Measurements from ENCODE around the gene ZDHHC19. TPM values are rescaled to one million over a fixed set of nuclear protein-coding genes. Genes with fewer than 3 reads are reported as not detected.

The ZDHHC19 gene
- polyA plus RNA-seq, 1 donor from 2014 or later = 3.8 TPM

DNA sequence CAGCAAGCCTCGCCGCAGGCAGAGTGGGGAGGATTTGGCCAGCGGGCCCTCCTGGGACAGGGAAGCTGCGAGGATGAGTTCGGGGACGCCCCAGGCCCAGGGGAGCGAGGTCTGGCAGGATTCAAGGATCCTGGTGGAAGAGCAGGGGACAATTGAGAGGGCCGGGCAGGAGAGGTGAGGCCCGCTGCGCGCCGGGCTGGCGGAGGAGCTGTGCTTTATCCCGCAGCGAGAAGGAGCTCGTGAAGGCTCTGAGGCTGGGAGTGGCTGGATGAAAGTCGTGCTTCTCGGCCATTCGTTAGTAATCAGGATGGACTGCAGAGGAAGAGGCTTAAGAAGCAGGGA, 8.7 kb upstream of the ZDHHC19 start:
- no peaks in the 10 kb centered on the region for H3K27me3 ChIP-seq (ENCODE audit: insufficient read depth, low read depth, low read length)
- H3K4me2 ChIP-seq (ENCODE audit: low read length) = no peak overlapping the region
- H3K79me2 ChIP-seq (replicated peaks; ENCODE audit: insufficient read depth, low read length) = no peaks in the 10 kb centered on the region
- no peaks in the 10 kb centered on the region for H3K9me3 ChIP-seq (ENCODE audit: low read length)
- H2AFZ ChIP-seq (ENCODE audit: low read depth, low read length) = no peak overlapping the region
- no peaks in the 10 kb centered on the region for H3K36me3 ChIP-seq (ENCODE audit: insufficient read depth, low read length)
- no peaks in the 10 kb centered on the region for H4K20me1 ChIP-seq (ENCODE audit: insufficient read depth)
- H3K9ac ChIP-seq (ENCODE audit: low read length) = no peak overlapping the region
- H3F3A ChIP-seq (ENCODE audit: insufficient read depth, low read length, poor library complexity, severe bottlenecking) = no peaks in the 10 kb centered on the region
- TF ChIP-seq TAF1 (IDR thresholded peaks at IDR 0.05; ENCODE audit: low read depth) (no peak), MXI1 (conservative IDR thresholded peaks at IDR 0.05; ENCODE audit: poor library complexity, severe bottlenecking) (no peak), POLR2AphosphoS5 (IDR thresholded peaks at IDR 0.05) (no peak), SMC3 (conservative IDR thresholded peaks at IDR 0.05; ENCODE audit: poor library complexity) (no peak), RAD21 (conservative IDR thresholded peaks at IDR 0.05) (no peak), EP300 (conservative IDR thresholded peaks at IDR 0.05; ENCODE audit: poor library complexity, severe bottlenecking) (no peak), EZH2 (IDR thresholded peaks at IDR 0.05; ENCODE audit: borderline replicate concordance, insufficient read depth, low read length, poor library complexity, severe bottlenecking) (no peak)
- TF ChIP-seq, protein P1, sequence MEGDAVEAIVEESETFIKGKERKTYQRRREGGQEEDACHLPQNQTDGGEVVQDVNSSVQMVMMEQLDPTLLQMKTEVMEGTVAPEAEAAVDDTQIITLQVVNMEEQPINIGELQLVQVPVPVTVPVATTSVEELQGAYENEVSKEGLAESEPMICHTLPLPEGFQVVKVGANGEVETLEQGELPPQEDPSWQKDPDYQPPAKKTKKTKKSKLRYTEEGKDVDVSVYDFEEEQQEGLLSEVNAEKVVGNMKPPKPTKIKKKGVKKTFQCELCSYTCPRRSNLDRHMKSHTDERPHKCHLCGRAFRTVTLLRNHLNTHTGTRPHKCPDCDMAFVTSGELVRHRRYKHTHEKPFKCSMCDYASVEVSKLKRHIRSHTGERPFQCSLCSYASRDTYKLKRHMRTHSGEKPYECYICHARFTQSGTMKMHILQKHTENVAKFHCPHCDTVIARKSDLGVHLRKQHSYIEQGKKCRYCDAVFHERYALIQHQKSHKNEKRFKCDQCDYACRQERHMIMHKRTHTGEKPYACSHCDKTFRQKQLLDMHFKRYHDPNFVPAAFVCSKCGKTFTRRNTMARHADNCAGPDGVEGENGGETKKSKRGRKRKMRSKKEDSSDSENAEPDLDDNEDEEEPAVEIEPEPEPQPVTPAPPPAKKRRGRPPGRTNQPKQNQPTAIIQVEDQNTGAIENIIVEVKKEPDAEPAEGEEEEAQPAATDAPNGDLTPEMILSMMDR (IDR thresholded peaks at IDR 0.05; ENCODE audit: poor library complexity, severe bottlenecking) = no peak
- H3K27ac ChIP-seq (ENCODE audit: low read length) = peak overlapping the region; percentile 34
- H3K9me2 ChIP-seq (ENCODE audit: insufficient read depth, low read length) = no peaks in the 10 kb centered on the region
- no peak overlapping the region for H3K4me3 ChIP-seq (ENCODE audit: low read length)

DNA sequence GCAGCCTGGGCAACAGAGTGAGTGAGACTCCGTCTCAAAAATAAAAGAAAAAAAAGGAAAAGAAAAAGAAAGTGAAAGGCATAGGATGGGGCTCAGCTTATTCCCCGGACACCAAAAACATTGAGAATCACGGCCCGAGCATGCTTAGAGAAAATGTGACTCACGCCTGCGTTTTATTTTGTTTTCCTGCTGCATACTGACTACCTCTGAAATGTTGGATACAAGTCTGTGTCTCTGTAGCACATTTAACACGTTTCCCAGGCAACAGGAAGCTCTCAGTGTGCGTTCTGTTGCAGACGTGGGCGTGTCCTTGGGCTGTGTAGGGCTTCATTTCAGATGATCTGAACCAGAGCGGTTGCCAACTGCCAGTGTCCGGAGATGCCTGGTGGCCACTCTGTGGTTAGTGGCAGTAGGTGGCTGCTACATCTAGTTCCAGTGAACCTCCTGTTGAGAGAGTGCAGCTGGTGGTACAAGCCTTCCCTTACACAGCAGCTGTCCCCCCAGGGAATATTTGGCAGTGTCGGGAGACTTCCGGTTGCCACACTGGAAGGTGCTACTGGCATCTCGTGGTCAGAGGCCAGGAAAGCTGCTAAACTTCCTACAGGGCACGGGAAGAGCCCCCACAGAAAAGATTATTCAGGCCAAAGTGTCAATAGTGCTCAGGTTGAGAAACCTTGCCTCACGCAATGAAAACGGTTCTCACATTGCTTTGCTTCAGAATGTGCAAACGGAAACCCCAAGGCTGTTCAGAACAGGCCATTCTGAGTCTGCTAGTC, 8.2 kb upstream of the ZDHHC19 start:
- Histone ChIP-seq H3K27ac (ENCODE audit: low read length) (peak overlapping the region; percentile 34), H3K9ac (ENCODE audit: low read length) (peak overlapping the region; percentile 5), H2AFZ (ENCODE audit: low read depth, low read length) (peak overlapping the region; percentile 11), H3K79me2 (replicated peaks; ENCODE audit: insufficient read depth, low read length) (no peaks in the 10 kb centered on the region), H3K4me2 (ENCODE audit: low read length) (no peak overlapping the region), H4K20me1 (ENCODE audit: insufficient read depth) (no peaks in the 10 kb centered on the region), H3K27me3 (ENCODE audit: insufficient read depth, low read depth, low read length) (no peaks in the 10 kb centered on the region), H3K4me3 (ENCODE audit: low read length) (no peak overlapping the region), H3F3A (ENCODE audit: insufficient read depth, low read length, poor library complexity, severe bottlenecking) (no peaks in the 10 kb centered on the region), H3K9me2 (ENCODE audit: insufficient read depth, low read length) (no peaks in the 10 kb centered on the region), H3K36me3 (ENCODE audit: insufficient read depth, low read length) (no peaks in the 10 kb centered on the region), H3K9me3 (ENCODE audit: low read length) (no peaks in the 10 kb centered on the region)
- TF ChIP-seq MXI1 (conservative IDR thresholded peaks at IDR 0.05; ENCODE audit: poor library complexity, severe bottlenecking) (peak; percentile 46), TAF1 (IDR thresholded peaks at IDR 0.05; ENCODE audit: low read depth) (no peak), SMC3 (conservative IDR thresholded peaks at IDR 0.05; ENCODE audit: poor library complexity) (peak; percentile 40), EP300 (conservative IDR thresholded peaks at IDR 0.05; ENCODE audit: poor library complexity, severe bottlenecking) (no peak)

GRCh38 chr3:196218155-196218712, 7.0 kb upstream of the ZDHHC19 start:
- H2AFZ ChIP-seq (ENCODE audit: low read depth, low read length) = no peak overlapping the region
- no peaks in the 10 kb centered on the region for H3K9me3 ChIP-seq (ENCODE audit: low read length)
- H3K27ac ChIP-seq (ENCODE audit: low read length) = no peak overlapping the region
- H3K4me2 ChIP-seq (ENCODE audit: low read length) = no peak overlapping the region
- no peak overlapping the region for H3K9ac ChIP-seq (ENCODE audit: low read length)
- no peaks in the 10 kb centered on the region for H3F3A ChIP-seq (ENCODE audit: insufficient read depth, low read length, poor library complexity, severe bottlenecking)
- no peaks in the 10 kb centered on the region for H3K9me2 ChIP-seq (ENCODE audit: insufficient read depth, low read length)
- H4K20me1 ChIP-seq (ENCODE audit: insufficient read depth) = no peaks in the 10 kb centered on the region
- no peaks in the 10 kb centered on the region for H3K36me3 ChIP-seq (ENCODE audit: insufficient read depth, low read length)
- no peak overlapping the region for H3K4me3 ChIP-seq (ENCODE audit: low read length)
- H3K79me2 ChIP-seq (replicated peaks; ENCODE audit: insufficient read depth, low read length) = no peaks in the 10 kb centered on the region
- no peaks in the 10 kb centered on the region for H3K27me3 ChIP-seq (ENCODE audit: insufficient read depth, low read depth, low read length)
- TF ChIP-seq, protein P1 (IDR thresholded peaks at IDR 0.05; ENCODE audit: poor library complexity, severe bottlenecking) = no peak
- no peak for TF ChIP-seq POLR2AphosphoS5 (IDR thresholded peaks at IDR 0.05)
- no peak for TF ChIP-seq MXI1 (conservative IDR thresholded peaks at IDR 0.05; ENCODE audit: poor library complexity, severe bottlenecking)
- no peak for TF ChIP-seq RAD21 (conservative IDR thresholded peaks at IDR 0.05)
- no peak for TF ChIP-seq TAF1 (IDR thresholded peaks at IDR 0.05; ENCODE audit: low read depth)
- no peak for TF ChIP-seq EZH2 (IDR thresholded peaks at IDR 0.05; ENCODE audit: borderline replicate concordance, insufficient read depth, low read length, poor library complexity, severe bottlenecking)
- no peak for TF ChIP-seq EP300 (conservative IDR thresholded peaks at IDR 0.05; ENCODE audit: poor library complexity, severe bottlenecking)
- TF ChIP-seq SMC3 (conservative IDR thresholded peaks at IDR 0.05; ENCODE audit: poor library complexity) = no peak
- no peak for TF ChIP-seq REST (IDR thresholded peaks at IDR 0.05; ENCODE audit: borderline replicate concordance)
